Breast epithelium (tissue), 3 donors: ENCODE measurements around the gene PCGF2.

Experiments used
- CTCF ChIP-seq, 3 donors: fragments of 450-650 bp; IDR thresholded peaks; one replicate each; pipeline ENCODE4 v1.5.1; 2016 to 2017; ENCODE audit warnings: antibody characterized with exemption in 3 of 3, mild to moderate bottlenecking in 3 of 3, moderate library complexity in 3 of 3
- POLR2A ChIP-seq: fragments of 450-650 bp; IDR thresholded peaks from one replicate; pipeline ENCODE4 v1.6.1; 2016; ENCODE audit warnings: antibody characterized with exemption, mild to moderate bottlenecking, moderate library complexity
- POLR2AphosphoS5 ChIP-seq, 3 donors: sonication (generic); formaldehyde crosslinking; IDR thresholded peaks; one replicate each; pipeline ENCODE4 v1.6.1; 2017; ENCODE audit warnings: antibody characterized with exemption in 3 of 3

GRCh38 chr17:38745545-38745944 lies 2.6 kb downstream of the PCGF2 start:
- TF ChIP-seq CTCF (IDR thresholded peaks at IDR 0.05), result no peak
- no peak for TF ChIP-seq POLR2A
- no peak for TF ChIP-seq POLR2AphosphoS5 (IDR thresholded peaks at IDR 0.05)
